Measurements from ENCODE around the gene COL16A1. TPM values are rescaled to one million over a fixed set of nuclear protein-coding genes. Genes with fewer than 3 reads are reported as not detected.

Gene COL16A1
- total and polyA plus RNA-seq, 2 of the 13 experiments (the other 11 are each of a cell fraction or from before 2014, with no cell fraction given) = 4.3 to 12.2 TPM

GRCh38 chr1:31644560-31645273 is 59.1 kb downstream of the COL16A1 start, which contains the start of gene PEF1 (continued):
- TF ChIP-seq USF2 (IDR thresholded peaks at IDR 0.05; ENCODE audit: low read depth, low read length) (no peak), USF2 (CRISPR knock-in tag; IDR thresholded peaks at IDR 0.05; ENCODE audit: borderline replicate concordance) (no peak), ZNF652 (CRISPR knock-in tag; IDR thresholded peaks at IDR 0.05; ENCODE audit: borderline replicate concordance, low read depth) (no peak), HOMEZ (CRISPR knock-in tag; IDR thresholded peaks at IDR 0.05; ENCODE audit: low read depth) (no peak), ZKSCAN8 (CRISPR knock-in tag; IDR thresholded peaks at IDR 0.05; ENCODE audit: borderline replicate concordance) (no peak), ZNF552 (CRISPR knock-in tag; IDR thresholded peaks at IDR 0.05; ENCODE audit: borderline replicate concordance) (no peak), IRF1 (CRISPR knock-in tag; IDR thresholded peaks at IDR 0.05; ENCODE audit: low read depth) (peak; percentile 28; the same call in 1 of the 2 replicates), ZNF34 (CRISPR knock-in tag; IDR thresholded peaks at IDR 0.05; ENCODE audit: borderline replicate concordance) (0 out of 2 replicates have a peak, but pooled peaks have one; percentile 75), XRCC5 (optimal IDR thresholded peaks at IDR 0.05; ENCODE audit: low read length) (peak; percentile 16), KLF11 (CRISPR knock-in tag; IDR thresholded peaks at IDR 0.05) (peak; percentile 37; the same call in 1 of the 2 replicates), ZNF44 (CRISPR knock-in tag; IDR thresholded peaks at IDR 0.05) (peak; percentile 80), ZFP82 (CRISPR knock-in tag; IDR thresholded peaks at IDR 0.05; ENCODE audit: borderline replicate concordance) (no peak), FOXK2 (IDR thresholded peaks at IDR 0.05) (peak; percentile 35; the same call in 1 of the 2 replicates)
- TF ChIP-seq, protein P1, sequence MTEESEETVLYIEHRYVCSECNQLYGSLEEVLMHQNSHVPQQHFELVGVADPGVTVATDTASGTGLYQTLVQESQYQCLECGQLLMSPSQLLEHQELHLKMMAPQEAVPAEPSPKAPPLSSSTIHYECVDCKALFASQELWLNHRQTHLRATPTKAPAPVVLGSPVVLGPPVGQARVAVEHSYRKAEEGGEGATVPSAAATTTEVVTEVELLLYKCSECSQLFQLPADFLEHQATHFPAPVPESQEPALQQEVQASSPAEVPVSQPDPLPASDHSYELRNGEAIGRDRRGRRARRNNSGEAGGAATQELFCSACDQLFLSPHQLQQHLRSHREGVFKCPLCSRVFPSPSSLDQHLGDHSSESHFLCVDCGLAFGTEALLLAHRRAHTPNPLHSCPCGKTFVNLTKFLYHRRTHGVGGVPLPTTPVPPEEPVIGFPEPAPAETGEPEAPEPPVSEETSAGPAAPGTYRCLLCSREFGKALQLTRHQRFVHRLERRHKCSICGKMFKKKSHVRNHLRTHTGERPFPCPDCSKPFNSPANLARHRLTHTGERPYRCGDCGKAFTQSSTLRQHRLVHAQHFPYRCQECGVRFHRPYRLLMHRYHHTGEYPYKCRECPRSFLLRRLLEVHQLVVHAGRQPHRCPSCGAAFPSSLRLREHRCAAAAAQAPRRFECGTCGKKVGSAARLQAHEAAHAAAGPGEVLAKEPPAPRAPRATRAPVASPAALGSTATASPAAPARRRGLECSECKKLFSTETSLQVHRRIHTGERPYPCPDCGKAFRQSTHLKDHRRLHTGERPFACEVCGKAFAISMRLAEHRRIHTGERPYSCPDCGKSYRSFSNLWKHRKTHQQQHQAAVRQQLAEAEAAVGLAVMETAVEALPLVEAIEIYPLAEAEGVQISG (CRISPR knock-in tag; IDR thresholded peaks at IDR 0.05) = peak; percentile 76
- TF ChIP-seq, protein P2, sequence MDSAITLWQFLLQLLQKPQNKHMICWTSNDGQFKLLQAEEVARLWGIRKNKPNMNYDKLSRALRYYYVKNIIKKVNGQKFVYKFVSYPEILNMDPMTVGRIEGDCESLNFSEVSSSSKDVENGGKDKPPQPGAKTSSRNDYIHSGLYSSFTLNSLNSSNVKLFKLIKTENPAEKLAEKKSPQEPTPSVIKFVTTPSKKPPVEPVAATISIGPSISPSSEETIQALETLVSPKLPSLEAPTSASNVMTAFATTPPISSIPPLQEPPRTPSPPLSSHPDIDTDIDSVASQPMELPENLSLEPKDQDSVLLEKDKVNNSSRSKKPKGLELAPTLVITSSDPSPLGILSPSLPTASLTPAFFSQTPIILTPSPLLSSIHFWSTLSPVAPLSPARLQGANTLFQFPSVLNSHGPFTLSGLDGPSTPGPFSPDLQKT (CRISPR knock-in tag; IDR thresholded peaks at IDR 0.05; ENCODE audit: borderline replicate concordance) = no peak
- TF ChIP-seq, protein P3, sequence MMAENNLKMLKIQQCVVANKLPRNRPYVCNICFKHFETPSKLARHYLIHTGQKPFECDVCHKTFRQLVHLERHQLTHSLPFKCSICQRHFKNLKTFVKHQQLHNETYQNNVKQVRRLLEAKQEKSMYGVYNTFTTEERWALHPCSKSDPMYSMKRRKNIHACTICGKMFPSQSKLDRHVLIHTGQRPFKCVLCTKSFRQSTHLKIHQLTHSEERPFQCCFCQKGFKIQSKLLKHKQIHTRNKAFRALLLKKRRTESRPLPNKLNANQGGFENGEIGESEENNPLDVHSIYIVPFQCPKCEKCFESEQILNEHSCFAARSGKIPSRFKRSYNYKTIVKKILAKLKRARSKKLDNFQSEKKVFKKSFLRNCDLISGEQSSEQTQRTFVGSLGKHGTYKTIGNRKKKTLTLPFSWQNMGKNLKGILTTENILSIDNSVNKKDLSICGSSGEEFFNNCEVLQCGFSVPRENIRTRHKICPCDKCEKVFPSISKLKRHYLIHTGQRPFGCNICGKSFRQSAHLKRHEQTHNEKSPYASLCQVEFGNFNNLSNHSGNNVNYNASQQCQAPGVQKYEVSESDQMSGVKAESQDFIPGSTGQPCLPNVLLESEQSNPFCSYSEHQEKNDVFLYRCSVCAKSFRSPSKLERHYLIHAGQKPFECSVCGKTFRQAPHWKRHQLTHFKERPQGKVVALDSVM (CRISPR knock-in tag; IDR thresholded peaks at IDR 0.05) = no peak
